GM12874 (cell line): ENCODE data around the gene NHERF2.

ENCODE experiments used
- CTCF ChIP-seq: IDR thresholded peaks from 2 replicates; pipeline ENCODE4 v1.5.1; 2011; ENCODE audit warnings: low read depth, mild to moderate bottlenecking, control low read depth, low read length, moderate library complexity; ENCODE audit not compliant: insufficient read depth

NHERF2 gene

GRCh38 chr16:2027024-2028010, 615 bp downstream of the NHERF2 start:
- no peak for TF ChIP-seq CTCF

- no peak for TF ChIP-seq CTCF
These were observed 1.4 kb downstream of the NHERF2 start for GRCh38 chr16:2028146-2028545.

- TF ChIP-seq CTCF: no peak
These were observed 2.0 kb downstream of the NHERF2 start for GRCh38 chr16:2028620-2029220.

GRCh38 chr16:2029350-2029749, 2.6 kb downstream of the NHERF2 start:
- TF ChIP-seq CTCF: no peak

GRCh38 chr16:2030036-2030435, 3.3 kb downstream of the NHERF2 start:
- no peak for TF ChIP-seq CTCF

- no peak for TF ChIP-seq CTCF
These were observed 4.4 kb downstream of the NHERF2 start for GRCh38 chr16:2031081-2031577.

- no peak for TF ChIP-seq CTCF
These were observed 5.8 kb downstream of the NHERF2 start for GRCh38 chr16:2032285-2033056.
